GM12873 (cell line): Measurements from ENCODE around the gene QSOX2.

Experiments
- CTCF ChIP-seq: IDR thresholded peaks from 2 replicates; pipeline ENCODE4 v1.5.1; 2012; ENCODE audit warnings: low read depth, mild to moderate bottlenecking, moderate library complexity, low read length, control low read depth; ENCODE audit not compliant: insufficient read depth; ENCODE audit errors: missing control alignments

QSOX2 gene, protein sequence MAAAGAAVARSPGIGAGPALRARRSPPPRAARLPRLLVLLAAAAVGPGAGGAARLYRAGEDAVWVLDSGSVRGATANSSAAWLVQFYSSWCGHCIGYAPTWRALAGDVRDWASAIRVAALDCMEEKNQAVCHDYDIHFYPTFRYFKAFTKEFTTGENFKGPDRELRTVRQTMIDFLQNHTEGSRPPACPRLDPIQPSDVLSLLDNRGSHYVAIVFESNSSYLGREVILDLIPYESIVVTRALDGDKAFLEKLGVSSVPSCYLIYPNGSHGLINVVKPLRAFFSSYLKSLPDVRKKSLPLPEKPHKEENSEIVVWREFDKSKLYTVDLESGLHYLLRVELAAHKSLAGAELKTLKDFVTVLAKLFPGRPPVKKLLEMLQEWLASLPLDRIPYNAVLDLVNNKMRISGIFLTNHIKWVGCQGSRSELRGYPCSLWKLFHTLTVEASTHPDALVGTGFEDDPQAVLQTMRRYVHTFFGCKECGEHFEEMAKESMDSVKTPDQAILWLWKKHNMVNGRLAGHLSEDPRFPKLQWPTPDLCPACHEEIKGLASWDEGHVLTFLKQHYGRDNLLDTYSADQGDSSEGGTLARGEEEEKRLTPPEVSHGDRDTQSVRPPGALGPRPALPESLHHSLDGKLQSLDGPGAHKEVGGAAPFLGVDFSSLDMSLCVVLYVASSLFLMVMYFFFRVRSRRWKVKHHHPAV

GRCh38 chr9:136245219-136246150, at the start of gene QSOX2:
Gene QSOX2 (minus strand): TSS chr9:136245812. CDS start chr9:136245803, 9 bp downstream.
- no peak for TF ChIP-seq CTCF

- no peak for TF ChIP-seq CTCF
Observed at GRCh38 chr9:136295055-136295454, 49.4 kb upstream of the QSOX2 start.

GRCh38 chr9:136294437-136294836, 48.8 kb upstream of the QSOX2 start:
- no peak for TF ChIP-seq CTCF

DNA sequence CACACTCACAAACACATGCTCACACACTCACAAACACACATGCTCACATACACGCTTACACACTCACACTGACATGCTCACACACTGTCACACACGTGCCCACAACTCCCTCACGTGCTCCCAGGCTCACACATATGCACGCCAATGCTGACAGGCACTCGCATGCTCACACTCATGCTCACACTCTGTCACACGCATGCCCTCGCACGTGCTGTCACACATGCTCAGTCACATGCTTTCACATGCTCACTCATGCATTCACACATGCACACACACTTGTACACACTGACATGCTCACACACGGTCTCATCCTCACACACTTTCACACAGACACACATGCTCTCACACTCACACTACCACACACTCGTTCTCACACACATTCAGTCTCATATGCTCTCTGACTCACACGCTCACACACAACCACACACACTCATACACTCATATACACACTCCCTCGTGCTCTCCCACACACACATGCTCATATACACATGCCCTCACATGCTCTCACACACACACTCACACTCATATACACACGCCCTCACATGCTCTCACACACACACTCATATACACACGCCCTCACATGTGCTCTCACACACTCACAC, 48.0 kb upstream of the QSOX2 start:
- TF ChIP-seq CTCF = no peak

- TF ChIP-seq CTCF = no peak
Observed at GRCh38 chr9:136292591-136293448, 47.2 kb upstream of the QSOX2 start.

GRCh38 chr9:136292026-136292538, 46.5 kb upstream of the QSOX2 start:
- TF ChIP-seq CTCF = no peak
